A549 treated with Mapracorat at 1 μM for 4 hours (cell line): ENCODE measurements around the gene ACTL7A. TPM values are rescaled to one million over a fixed set of nuclear protein-coding genes. Genes with fewer than 3 reads are reported as not detected.

Experiments used
- total RNA-seq: library from RNA; stranded (reverse); fragments of 200-300 nt; extraction: Qiagen RNA extraction; gene quantifications from 5 replicates; pipeline ENCODE4 v1.2.3, GENCODE V29; 2022

The ACTL7A gene, protein sequence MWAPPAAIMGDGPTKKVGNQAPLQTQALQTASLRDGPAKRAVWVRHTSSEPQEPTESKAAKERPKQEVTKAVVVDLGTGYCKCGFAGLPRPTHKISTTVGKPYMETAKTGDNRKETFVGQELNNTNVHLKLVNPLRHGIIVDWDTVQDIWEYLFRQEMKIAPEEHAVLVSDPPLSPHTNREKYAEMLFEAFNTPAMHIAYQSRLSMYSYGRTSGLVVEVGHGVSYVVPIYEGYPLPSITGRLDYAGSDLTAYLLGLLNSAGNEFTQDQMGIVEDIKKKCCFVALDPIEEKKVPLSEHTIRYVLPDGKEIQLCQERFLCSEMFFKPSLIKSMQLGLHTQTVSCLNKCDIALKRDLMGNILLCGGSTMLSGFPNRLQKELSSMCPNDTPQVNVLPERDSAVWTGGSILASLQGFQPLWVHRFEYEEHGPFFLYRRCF
- not detected in 5 replicates for total RNA-seq

DNA sequence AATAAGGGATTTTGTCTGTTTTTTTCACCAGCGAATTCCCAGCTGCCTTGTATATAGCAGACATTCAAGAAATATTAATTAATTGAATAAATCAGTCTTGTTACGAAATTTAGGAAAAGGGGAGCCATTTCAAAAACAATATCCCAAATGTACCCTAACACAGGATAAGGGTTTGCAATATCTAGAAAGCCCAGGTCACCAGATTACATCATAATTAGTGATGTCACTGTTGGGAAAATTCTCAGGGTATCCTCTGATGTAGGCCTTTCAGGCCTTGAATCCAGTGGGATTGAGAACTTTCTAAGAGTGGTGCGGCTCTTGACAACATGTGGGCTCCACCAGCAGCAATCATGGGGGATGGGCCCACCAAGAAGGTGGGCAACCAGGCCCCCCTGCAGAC, at the start of gene ACTL7A:
TSS of gene ACTL7A (plus strand) at position 270 of the 400 bp plus-strand sequence. CDS start at position 327, 57 bp downstream.

DNA sequence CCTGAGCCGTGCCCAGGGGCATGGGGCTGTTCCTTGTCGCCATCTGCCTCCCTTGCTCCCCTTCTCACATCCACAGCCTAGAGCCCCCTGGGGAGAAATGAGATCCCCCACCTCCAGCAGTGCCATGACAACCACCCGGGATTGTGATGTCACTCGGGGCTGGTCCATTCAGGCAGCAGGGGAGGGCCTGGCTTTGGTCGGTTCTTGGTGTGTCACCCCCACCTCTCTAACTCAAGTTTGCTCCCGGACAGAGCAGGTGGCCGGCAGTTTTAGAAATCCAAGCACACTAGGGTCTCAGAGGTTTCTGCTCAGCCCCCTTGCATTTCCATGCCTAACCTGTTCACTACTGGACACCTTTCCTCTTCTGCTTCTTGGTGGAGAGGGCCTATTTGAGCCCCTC, 6.2 kb upstream of the ACTL7A start, which contains the start of gene ACTL7B:
TSS of gene ACTL7B (minus strand) at position 99 of the 400 bp plus-strand sequence. CDS start at position 43, 56 bp downstream.

Other genes starting within 250 kb of the ACTL7A start
- gene ACTL7B, start 6.3 kb upstream of the ACTL7A start, total RNA-seq, result not detected in 5 replicates
- gene ELP1, start 71.9 kb downstream of the ACTL7A start, total RNA-seq, result 18.2 to 20.3 TPM (median 19.1 TPM) in 5 replicates
- 20.3 to 24.7 TPM (median 22.5 TPM) in 5 replicates for gene ABITRAM, start 72.1 kb downstream of the ACTL7A start, total RNA-seq
- 48.4 to 53.5 TPM (median 53.3 TPM) in 5 replicates for gene CTNNAL1, start 151.2 kb downstream of the ACTL7A start, total RNA-seq